Keratinocyte (primary cell): ENCODE results near the gene ZER1.

Experiments
- EZH2 ChIP-seq: IDR thresholded peaks from one replicate; pipeline ENCODE4 v1.6.1; 2012; ENCODE audit warnings: inconsistent platforms, mild to moderate bottlenecking, low read length, moderate library complexity
- TF ChIP-seq, protein P1 (sequence below), 3 experiments: IDR thresholded peaks in 1 of 3; conservative IDR thresholded peaks in 1 of 3; optimal IDR thresholded peaks in 1 of 3; 2 replicates in 2 of 3; 3 replicates in 1 of 3; pipeline versions ENCODE3 to v1.5.1; 2011; ENCODE audit warnings: low read length in 3 of 3, mild to moderate bottlenecking in 3 of 3, moderate library complexity in 2 of 3, control low read depth in 1 of 3, inconsistent platforms in 1 of 3; ENCODE audit not compliant: insufficient read depth in 2 of 3; ENCODE audit errors: extremely low read depth in 1 of 3

DNA sequence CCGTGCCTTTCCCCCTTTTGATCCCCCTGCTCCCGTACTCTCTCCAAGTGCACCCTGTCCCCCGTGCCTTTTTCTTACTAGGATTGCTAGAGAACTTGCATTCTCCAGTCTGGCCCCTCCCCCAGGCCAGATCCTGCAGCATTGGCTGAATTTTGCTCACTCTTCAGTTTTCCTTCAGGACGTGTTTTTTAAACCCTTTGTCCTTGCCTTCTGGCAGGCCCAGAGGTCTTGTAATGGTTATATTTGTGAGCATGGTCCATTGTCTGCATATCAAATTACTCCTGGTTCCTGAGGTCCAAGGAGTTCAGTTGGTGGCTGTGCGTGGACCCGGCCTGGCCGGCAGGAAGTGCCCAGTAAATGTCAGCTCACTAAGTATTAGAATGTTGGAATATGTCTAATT is 15.9 kb upstream of the ZER1 start:
- TF ChIP-seq EZH2: no peak
- TF ChIP-seq, protein P1, sequence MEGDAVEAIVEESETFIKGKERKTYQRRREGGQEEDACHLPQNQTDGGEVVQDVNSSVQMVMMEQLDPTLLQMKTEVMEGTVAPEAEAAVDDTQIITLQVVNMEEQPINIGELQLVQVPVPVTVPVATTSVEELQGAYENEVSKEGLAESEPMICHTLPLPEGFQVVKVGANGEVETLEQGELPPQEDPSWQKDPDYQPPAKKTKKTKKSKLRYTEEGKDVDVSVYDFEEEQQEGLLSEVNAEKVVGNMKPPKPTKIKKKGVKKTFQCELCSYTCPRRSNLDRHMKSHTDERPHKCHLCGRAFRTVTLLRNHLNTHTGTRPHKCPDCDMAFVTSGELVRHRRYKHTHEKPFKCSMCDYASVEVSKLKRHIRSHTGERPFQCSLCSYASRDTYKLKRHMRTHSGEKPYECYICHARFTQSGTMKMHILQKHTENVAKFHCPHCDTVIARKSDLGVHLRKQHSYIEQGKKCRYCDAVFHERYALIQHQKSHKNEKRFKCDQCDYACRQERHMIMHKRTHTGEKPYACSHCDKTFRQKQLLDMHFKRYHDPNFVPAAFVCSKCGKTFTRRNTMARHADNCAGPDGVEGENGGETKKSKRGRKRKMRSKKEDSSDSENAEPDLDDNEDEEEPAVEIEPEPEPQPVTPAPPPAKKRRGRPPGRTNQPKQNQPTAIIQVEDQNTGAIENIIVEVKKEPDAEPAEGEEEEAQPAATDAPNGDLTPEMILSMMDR (optimal IDR thresholded peaks at IDR 0.05 in 1 of 3, IDR thresholded peaks at IDR 0.05 in 1 of 3, conservative IDR thresholded peaks at IDR 0.05 in 1 of 3; ENCODE audit: extremely low read depth in 1 of 3, insufficient read depth in 2 of 3, low read length in 3 of 3): no peak
